Uterine smooth muscle cell (primary cell): Measurements from ENCODE around the gene GART. TPM values are rescaled to one million over a fixed set of nuclear protein-coding genes. Genes with fewer than 3 reads are reported as not detected.

Experiments
- total RNA-seq: library from RNA; depleted of rRNA; stranded (reverse); fragments of >200 nt; gene quantifications from 2 replicates; pipeline ENCODE4 v1.2.3, GENCODE V29; 2014

Gene GART
- 111 and 125 TPM in 2 replicates for total RNA-seq

GRCh38 chr21:33541756-33542639 lies at the start of gene GART:
TSS of gene GART (minus strand) at chr21:33542117. CDS start at chr21:33539315, 2,802 bp downstream.

GRCh38 chr21:33588485-33589335 lies 46.8 kb upstream of the GART start, which contains the start of gene DONSON:
TSS of gene DONSON (minus strand) at chr21:33588684. CDS start at chr21:33588641, 43 bp downstream.

GRCh38 chr21:33542640-33543504 lies 955 bp upstream of the GART start, which contains the start of gene SON:
TSS of gene SON (plus strand) at chr21:33543038. CDS start at chr21:33543093, 55 bp downstream.

GRCh38 chr21:33491373-33492102 lies 50.4 kb downstream of the GART start, which contains the start of gene DNAJC28:
TSS of gene DNAJC28 (minus strand) at chr21:33491716. CDS start at chr21:33489393, 2,323 bp downstream.

GRCh38 chr21:33479679-33480480 lies 62.0 kb downstream of the GART start, which contains the start of gene TMEM50B:
TSS of gene TMEM50B (minus strand) at chr21:33479974. CDS start at chr21:33468885, 11,089 bp downstream.

Other genes with a start within 250 kb of the GART start
- gene IFNAR1, start 217.1 kb downstream of the GART start, total RNA-seq: 13.5 and 17.7 TPM in 2 replicates
- gene IFNGR2, start 138.7 kb downstream of the GART start, total RNA-seq: 37.4 and 44.2 TPM in 2 replicates
- gene TMEM50B, start 62.1 kb downstream of the GART start, total RNA-seq: 38.2 and 81.9 TPM in 2 replicates
- 1.1 and 1.5 TPM in 2 replicates for gene DNAJC28, start 50.4 kb downstream of the GART start, total RNA-seq
- 139 and 176 TPM in 2 replicates for gene SON, start 921 bp upstream of the GART start, total RNA-seq
- gene DONSON, start 46.6 kb upstream of the GART start, total RNA-seq: 15.5 and 28.9 TPM in 2 replicates
- 33.4 and 35.7 TPM in 2 replicates for gene CRYZL1, start 99.6 kb upstream of the GART start, total RNA-seq
- 31.1 and 42.6 TPM in 2 replicates for gene ITSN1, start 100.4 kb upstream of the GART start, total RNA-seq